ENCODE data around the gene CDC6.

Gene CDC6

DNA sequence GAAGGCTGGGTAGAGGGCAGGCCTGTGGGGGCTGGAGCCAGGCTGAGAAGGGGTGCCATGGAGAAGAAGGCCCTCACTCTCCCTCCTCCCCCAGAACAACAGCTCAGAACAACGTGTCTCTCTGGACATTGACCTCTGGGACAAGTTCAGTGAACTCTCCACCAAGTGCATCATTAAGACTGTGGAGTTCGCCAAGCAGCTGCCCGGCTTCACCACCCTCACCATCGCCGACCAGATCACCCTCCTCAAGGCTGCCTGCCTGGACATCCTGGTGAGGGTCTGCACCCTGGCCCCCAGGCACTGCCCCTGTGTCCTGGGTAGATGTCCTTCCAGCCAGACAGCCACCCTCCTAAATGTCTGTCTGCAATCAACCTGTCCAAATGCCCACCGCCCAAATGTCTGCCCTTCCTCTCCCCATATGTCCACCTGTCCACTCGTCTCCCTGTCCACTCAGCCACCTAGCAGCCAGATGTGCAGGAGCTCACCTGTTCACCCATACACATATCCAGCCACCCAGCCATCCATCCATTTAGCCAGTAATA, 64.6 kb downstream of the CDC6 start:
- no peak for DNase-seq (ENCODE audit: low spot score)

DNA sequence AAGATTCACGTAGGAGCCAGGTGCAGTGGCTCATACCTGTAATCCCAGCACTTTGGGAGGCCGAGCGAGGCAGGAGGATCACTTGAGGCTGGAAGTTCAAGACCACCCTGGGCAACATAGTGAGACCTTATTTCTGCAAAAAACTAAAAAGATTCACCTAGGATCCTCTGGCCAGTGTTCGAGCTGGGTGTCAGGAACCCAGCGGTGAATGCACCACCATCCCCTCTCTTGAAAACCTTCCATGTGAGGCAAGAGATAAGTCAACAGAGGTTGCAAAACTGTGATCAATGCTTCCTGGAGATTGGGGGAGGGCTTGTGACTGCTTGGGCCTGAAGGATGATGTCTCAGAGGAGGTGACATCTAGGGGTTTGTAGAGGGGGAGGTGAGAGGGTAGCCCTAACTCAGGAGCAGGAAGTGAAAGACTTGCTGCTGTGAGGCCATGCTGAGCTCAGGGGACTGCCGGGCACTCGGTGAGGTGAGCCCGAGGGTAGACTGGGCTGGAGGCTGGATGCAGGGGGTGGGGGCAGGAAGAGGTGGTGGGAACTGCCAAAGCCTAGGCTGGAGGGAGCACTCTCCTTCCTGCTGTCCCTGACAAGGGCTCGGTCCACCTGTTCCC, 65.2 kb downstream of the CDC6 start:
- no peak for DNase-seq (ENCODE audit: low spot score)

Measured in kidney capillary endothelial cell (primary cell).